DND-41 (cell line): ENCODE data around the gene TRAPPC6A.

Experiments used
- ATAC-seq: fragments of 200-7000 bp; cut with Tn5 transposase; 3 replicates; pipeline ENCODE4 v1.9.1; 2021; ENCODE audit warnings: low read depth; ENCODE audit not compliant: insufficient read depth
- DNase-seq: peaks from one replicate; pipeline ENCODE4 v3.0.0-alpha.2; 2020
- H2AFZ ChIP-seq: 2 replicates; pipeline ENCODE4 v1.6.0; 2012; ENCODE audit warnings: low read depth, low read length
- H3K27ac ChIP-seq: 2 replicates; pipeline ENCODE4 v1.5.1; 2012; ENCODE audit warnings: low read length, inconsistent platforms
- H3K27me3 ChIP-seq: fragments of 200-600 bp; sonication (generic); 2 replicates; pipeline ENCODE4 v1.6.0; 2012; ENCODE audit warnings: low read length, mild to moderate bottlenecking, inconsistent platforms; ENCODE audit not compliant: insufficient read depth, poor library complexity
- H3K36me3 ChIP-seq: 2 replicates; pipeline ENCODE4 v1.5.1; 2012; ENCODE audit warnings: low read length, inconsistent platforms; ENCODE audit not compliant: insufficient read depth
- H3K4me1 ChIP-seq: 2 replicates; pipeline ENCODE4 v1.5.1; 2012; ENCODE audit warnings: mild to moderate bottlenecking, low read length; ENCODE audit not compliant: insufficient read depth
- H3K4me2 ChIP-seq: 2 replicates; pipeline ENCODE4 v1.6.0; 2012; ENCODE audit warnings: mild to moderate bottlenecking, moderate library complexity, low read length, inconsistent platforms; ENCODE audit not compliant: insufficient read depth
- H3K4me3 ChIP-seq, 2 experiments: fragments of 200-600 bp in 1 of 2; shearing (Covaris generic) in 1 of 2; 2 replicates each; pipeline ENCODE4 v1.5.1; 2012 to 2016; ENCODE audit warnings: inconsistent platforms in 2 of 2, low read length in 2 of 2, mild to moderate bottlenecking in 2 of 2, low read depth in 1 of 2, moderate library complexity in 1 of 2
- H3K79me2 ChIP-seq: 2 replicates; pipeline ENCODE4 v1.6.0; 2012; ENCODE audit warnings: low read length, inconsistent platforms; ENCODE audit not compliant: insufficient read depth
- H3K9ac ChIP-seq: 2 replicates; pipeline ENCODE4 v1.6.0; 2012; ENCODE audit warnings: low read depth, mild to moderate bottlenecking, inconsistent platforms, low read length, moderate library complexity
- H3K9me3 ChIP-seq: 2 replicates; pipeline ENCODE4 v1.5.1; 2012; ENCODE audit warnings: low read length, moderate library complexity, mild to moderate bottlenecking, inconsistent platforms; ENCODE audit not compliant: insufficient read depth, severe bottlenecking
- H4K20me1 ChIP-seq: 2 replicates; pipeline ENCODE4 v1.6.0; 2012; ENCODE audit warnings: low read length; ENCODE audit not compliant: insufficient read depth
- EZH2 ChIP-seq: IDR thresholded peaks from 3 replicates; pipeline ENCODE4 v1.6.1; 2012; ENCODE audit warnings: borderline replicate concordance, low read depth, mild to moderate bottlenecking, moderate library complexity, low read length, inconsistent platforms; ENCODE audit not compliant: severe bottlenecking
- TF ChIP-seq, protein P1 (sequence below): IDR thresholded peaks from 2 replicates; pipeline ENCODE4 v1.5.1; 2012; ENCODE audit warnings: borderline replicate concordance, low read length, moderate library complexity, mild to moderate bottlenecking; ENCODE audit not compliant: poor library complexity, severe bottlenecking; ENCODE audit errors: extremely low read depth

TRAPPC6A gene

GRCh38 chr19:45163751-45164460, 14.1 kb downstream of the TRAPPC6A start:
- ATAC-seq, result 0 out of 3 replicates have a peak, but pooled peaks have one; percentile 9

DNA sequence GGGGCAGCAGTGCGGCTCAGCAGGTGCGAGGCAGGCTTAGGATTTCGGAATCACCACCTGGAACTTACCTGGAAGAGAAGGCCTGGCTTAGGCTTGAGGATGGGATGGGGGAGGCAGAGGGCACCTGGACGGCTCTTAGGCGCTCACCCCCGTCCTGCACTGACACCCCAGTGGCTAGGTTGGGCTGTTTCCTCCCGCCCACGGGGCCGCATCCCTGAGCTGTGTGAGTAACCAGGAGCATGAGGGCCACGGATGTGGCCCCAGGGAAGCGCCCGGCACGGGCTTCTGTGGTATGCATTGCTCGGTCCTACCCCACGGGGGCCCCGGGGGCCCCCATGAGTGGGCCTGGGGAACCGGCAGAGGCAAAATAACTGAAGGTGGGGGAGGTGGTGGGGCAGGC, 14.9 kb downstream of the TRAPPC6A start:
- no peak overlapping the region for H2AFZ ChIP-seq

More at GRCh38 chr19:45163751-45164460, 14.1 kb downstream of the TRAPPC6A start:
- H3K4me2 ChIP-seq, result no peak overlapping the region
- H3K27ac ChIP-seq, result no peak overlapping the region
- no peaks in the 10 kb centered on the region for H3K9me3 ChIP-seq
- no peaks in the 10 kb centered on the region for H3K36me3 ChIP-seq
- DNase-seq, result no peak
- no peak overlapping the region for H3K9ac ChIP-seq
- no peaks in the 10 kb centered on the region for H3K27me3 ChIP-seq
- no peaks in the 10 kb centered on the region for H3K4me1 ChIP-seq
- H3K4me3 ChIP-seq, result no peak overlapping the region
- H4K20me1 ChIP-seq, result peaks cover 6% of the 10 kb centered on the region
- no peak overlapping the region for H2AFZ ChIP-seq
- H3K79me2 ChIP-seq, result no peaks in the 10 kb centered on the region
- TF ChIP-seq, protein P1, sequence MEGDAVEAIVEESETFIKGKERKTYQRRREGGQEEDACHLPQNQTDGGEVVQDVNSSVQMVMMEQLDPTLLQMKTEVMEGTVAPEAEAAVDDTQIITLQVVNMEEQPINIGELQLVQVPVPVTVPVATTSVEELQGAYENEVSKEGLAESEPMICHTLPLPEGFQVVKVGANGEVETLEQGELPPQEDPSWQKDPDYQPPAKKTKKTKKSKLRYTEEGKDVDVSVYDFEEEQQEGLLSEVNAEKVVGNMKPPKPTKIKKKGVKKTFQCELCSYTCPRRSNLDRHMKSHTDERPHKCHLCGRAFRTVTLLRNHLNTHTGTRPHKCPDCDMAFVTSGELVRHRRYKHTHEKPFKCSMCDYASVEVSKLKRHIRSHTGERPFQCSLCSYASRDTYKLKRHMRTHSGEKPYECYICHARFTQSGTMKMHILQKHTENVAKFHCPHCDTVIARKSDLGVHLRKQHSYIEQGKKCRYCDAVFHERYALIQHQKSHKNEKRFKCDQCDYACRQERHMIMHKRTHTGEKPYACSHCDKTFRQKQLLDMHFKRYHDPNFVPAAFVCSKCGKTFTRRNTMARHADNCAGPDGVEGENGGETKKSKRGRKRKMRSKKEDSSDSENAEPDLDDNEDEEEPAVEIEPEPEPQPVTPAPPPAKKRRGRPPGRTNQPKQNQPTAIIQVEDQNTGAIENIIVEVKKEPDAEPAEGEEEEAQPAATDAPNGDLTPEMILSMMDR, result no peak
- TF ChIP-seq EZH2, result no peak

DNA sequence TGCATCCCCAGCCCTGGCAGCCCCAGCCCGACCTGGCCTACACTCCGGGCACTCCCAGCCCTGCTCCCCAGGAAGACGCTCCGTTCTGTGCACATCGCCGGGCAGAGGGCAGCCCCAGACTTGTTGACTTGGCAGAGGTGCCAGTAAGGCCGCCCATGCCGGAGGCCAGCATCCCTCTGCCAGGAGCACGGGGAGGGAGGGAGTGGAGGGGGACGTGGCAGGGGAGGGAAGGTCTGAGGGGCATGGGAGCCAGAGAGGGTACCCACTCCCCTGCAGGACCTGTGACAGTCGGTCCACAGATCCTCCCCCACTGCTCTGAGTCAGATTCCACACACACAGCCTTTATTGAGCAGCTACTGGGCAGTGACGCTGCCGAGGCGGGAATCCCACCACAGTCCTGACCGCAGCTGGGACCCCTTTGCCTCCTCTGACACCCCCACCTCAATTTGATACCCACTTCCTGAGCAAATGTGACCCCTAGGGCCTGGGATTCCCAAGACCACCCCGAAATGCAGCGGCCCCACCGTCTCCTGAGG, 15.4 kb downstream of the TRAPPC6A start:
- no peak for ATAC-seq
- H3K4me1 ChIP-seq, result no peaks in the 10 kb centered on the region
- TF ChIP-seq, protein P1, result no peak
- TF ChIP-seq EZH2, result no peak
- H2AFZ ChIP-seq, result no peak overlapping the region
- H3K36me3 ChIP-seq, result no peaks in the 10 kb centered on the region
- peaks cover 6% of the 10 kb centered on the region for H4K20me1 ChIP-seq
- no peaks in the 10 kb centered on the region for H3K79me2 ChIP-seq
- no peak overlapping the region for H3K4me3 ChIP-seq
- no peaks in the 10 kb centered on the region for H3K9me3 ChIP-seq
- H3K9ac ChIP-seq, result no peak overlapping the region
- no peak overlapping the region for H3K27ac ChIP-seq
- no peak for DNase-seq
- H3K4me2 ChIP-seq, result no peak overlapping the region
- no peaks in the 10 kb centered on the region for H3K27me3 ChIP-seq

More for the DNA sequence above, 14.9 kb downstream of the TRAPPC6A start:
- H3K27me3 ChIP-seq, result no peaks in the 10 kb centered on the region
- H3K4me3 ChIP-seq, result no peak overlapping the region
- no peaks in the 10 kb centered on the region for H3K36me3 ChIP-seq
- H3K9ac ChIP-seq, result no peak overlapping the region
- no peaks in the 10 kb centered on the region for H3K9me3 ChIP-seq
- no peaks in the 10 kb centered on the region for H3K4me1 ChIP-seq
- H4K20me1 ChIP-seq, result peaks cover 6% of the 10 kb centered on the region
- no peak overlapping the region for H3K27ac ChIP-seq
- no peaks in the 10 kb centered on the region for H3K79me2 ChIP-seq
- no peak overlapping the region for H3K4me2 ChIP-seq
- no peak for DNase-seq
- no peak for ATAC-seq
- TF ChIP-seq, protein P1, result no peak
- TF ChIP-seq EZH2, result no peak
